Smooth muscle cell (in vitro differentiated cells): Measurements from ENCODE around the gene CLIP1. TPM values are rescaled to one million over a fixed set of nuclear protein-coding genes. Genes with fewer than 3 reads are reported as not detected.
"Not testable (repeated sequence)": the region's sequence is repeated elsewhere in the genome, so short reads cannot be mapped to it uniquely, and the experiment has no call there.

Source experiments
- DNase-seq: peaks from one replicate; lab custom pipeline; 2025; ENCODE audit not compliant: unreplicated experiment; lab: John Stamatoyannopoulos, UW
- H2AFZ ChIP-seq: fragments of 200-600 bp; sonication (generic); 2 replicates; pipeline ENCODE4 v1.6.0; 2016; ENCODE audit warnings: antibody characterized with exemption, low read depth, mild to moderate bottlenecking
- H3F3A ChIP-seq: fragments of 200-600 bp; sonication (generic); 2 replicates; pipeline ENCODE4 v1.6.0; 2017; ENCODE audit warnings: antibody characterized with exemption, low read depth
- H3K27ac ChIP-seq: fragments of 200-600 bp; sonication (generic); 2 replicates; pipeline ENCODE4 v1.5.1; 2016; ENCODE audit warnings: low read depth, mild to moderate bottlenecking
- H3K27me3 ChIP-seq: fragments of 200-600 bp; sonication (generic); 2 replicates; pipeline ENCODE4 v1.6.1; 2016; ENCODE audit warnings: low read depth, mild to moderate bottlenecking
- H3K36me3 ChIP-seq: fragments of 200-600 bp; sonication (generic); 2 replicates; pipeline ENCODE4 v1.5.1; 2016; ENCODE audit warnings: low read depth
- H3K4me1 ChIP-seq: fragments of 200-600 bp; sonication (generic); 2 replicates; pipeline ENCODE4 v1.5.1; 2016; ENCODE audit warnings: low read depth
- H3K4me2 ChIP-seq: fragments of 200-600 bp; sonication (generic); 2 replicates; pipeline ENCODE4 v1.6.0; 2016; ENCODE audit warnings: mild to moderate bottlenecking
- H3K4me3 ChIP-seq: fragments of 200-600 bp; sonication (generic); 2 replicates; pipeline ENCODE4 v1.5.1; 2016; ENCODE audit warnings: mild to moderate bottlenecking
- H3K79me2 ChIP-seq: fragments of 200-600 bp; sonication (generic); 2 replicates; pipeline ENCODE4 v1.6.0; 2016; ENCODE audit warnings: low read depth, mild to moderate bottlenecking
- H3K9ac ChIP-seq: fragments of 200-600 bp; sonication (generic); 2 replicates; pipeline ENCODE4 v1.6.0; 2016; ENCODE audit warnings: low read depth
- H3K9me3 ChIP-seq: fragments of 200-600 bp; sonication (generic); replicated peaks from 2 replicates; pipeline ENCODE4 v1.5.1; 2016; ENCODE audit warnings: low read depth
- H4K20me1 ChIP-seq: fragments of 200-600 bp; sonication (generic); 2 replicates; pipeline ENCODE4 v1.6.0; 2016; ENCODE audit warnings: low read depth
- CTCF ChIP-seq: fragments of 200-600 bp; sonication (generic); IDR thresholded peaks from 2 replicates; pipeline ENCODE4 v1.5.1; 2017; ENCODE audit warnings: borderline replicate concordance, mild to moderate bottlenecking, antibody characterized with exemption; ENCODE audit not compliant: insufficient read depth, poor library complexity, severe bottlenecking
- WGBS: methylation state at CpG from one replicate; pipeline ENCODE4 v1.1.7; 2016; ENCODE audit warnings: low lambda C conversion rate; 5-methylcytosine and 5-hydroxymethylcytosine counted together
- polyA plus RNA-seq: library from polyadenylated mRNA; unstranded; fragments of >200 nt; fragmentation: Nextera tagmentation; extraction: Ambion mirVana; gene quantifications from 2 replicates; pipeline ENCODE4 v1.2.1, GENCODE V29; 2016
- total RNA-seq: library from RNA; depleted of rRNA; stranded (reverse); fragments of >200 nt; gene quantifications from 2 replicates; pipeline ENCODE4 v1.2.3, GENCODE V29; 2014

Gene CLIP1
- total and polyA plus RNA-seq, 2 experiments from 2014 or later = 15.3 to 40.4 TPM

GRCh38 chr12:122368361-122369073 is 54.0 kb downstream of the CLIP1 start:
- peak overlapping the region; percentile 81 for H3K9ac ChIP-seq
- no peaks in the 10 kb centered on the region for H3K27me3 ChIP-seq
- no peak for DNase-seq
- H3F3A ChIP-seq = peaks cover 21% of the 10 kb centered on the region
- peak overlapping the region; percentile 76 for H3K4me2 ChIP-seq
- peak overlapping the region; percentile 24 for H3K4me3 ChIP-seq
- H3K4me1 ChIP-seq = peaks cover 13% of the 10 kb centered on the region
- peaks cover 29% of the 10 kb centered on the region for H3K79me2 ChIP-seq
- H3K9me3 ChIP-seq = no peaks in the 10 kb centered on the region
- peaks cover 46% of the 10 kb centered on the region for H4K20me1 ChIP-seq
- WGBS = 27% methylated on average over 10 of the region's 10 CpGs
- peak overlapping the region; percentile 94 for H3K27ac ChIP-seq
- no peaks in the 10 kb centered on the region for H3K36me3 ChIP-seq
- TF ChIP-seq CTCF = no peak
- no peak overlapping the region for H2AFZ ChIP-seq

- H3K4me2 ChIP-seq = peak overlapping the region; percentile 76
Observed at GRCh38 chr12:122367632-122368031, 54.8 kb downstream of the CLIP1 start.

GRCh38 chr12:122366685-122367475 is 55.6 kb downstream of the CLIP1 start:
- no peak for TF ChIP-seq CTCF
- 8% methylated on average over 3 of the region's 3 CpGs for WGBS
- no peak overlapping the region for H3K4me3 ChIP-seq
- no peaks in the 10 kb centered on the region for H3K9me3 ChIP-seq
- no peak overlapping the region for H2AFZ ChIP-seq
- H3K36me3 ChIP-seq = no peaks in the 10 kb centered on the region
- H3K4me2 ChIP-seq = peak overlapping the region; percentile 20
- peaks cover 21% of the 10 kb centered on the region for H3F3A ChIP-seq
- peak overlapping the region; percentile 81 for H3K9ac ChIP-seq
- H3K27me3 ChIP-seq = no peaks in the 10 kb centered on the region
- peaks cover 13% of the 10 kb centered on the region for H3K4me1 ChIP-seq
- H3K79me2 ChIP-seq = peaks cover 19% of the 10 kb centered on the region
- H4K20me1 ChIP-seq = peaks cover 31% of the 10 kb centered on the region
- H3K27ac ChIP-seq = peak overlapping the region; percentile 94
- DNase-seq = no peak

More at GRCh38 chr12:122367632-122368031, 54.8 kb downstream of the CLIP1 start:
- peaks cover 21% of the 10 kb centered on the region for H3F3A ChIP-seq
- peak overlapping the region; percentile 81 for H3K9ac ChIP-seq
- H3K36me3 ChIP-seq, H3K4me3 ChIP-seq, H3K27me3 ChIP-seq, H3K9me3 ChIP-seq, H2AFZ ChIP-seq, DNase-seq: not testable (repeated sequence)
- H3K79me2 ChIP-seq = peaks cover 20% of the 10 kb centered on the region
- H3K27ac ChIP-seq = peak overlapping the region; percentile 94
- H4K20me1 ChIP-seq = peaks cover 37% of the 10 kb centered on the region
- H3K4me1 ChIP-seq = peaks cover 13% of the 10 kb centered on the region

- H3K4me2 ChIP-seq, DNase-seq, H3K4me3 ChIP-seq, H3K36me3 ChIP-seq, H2AFZ ChIP-seq, H3K27me3 ChIP-seq, H3K9ac ChIP-seq, H3K9me3 ChIP-seq, H3K27ac ChIP-seq: not testable (repeated sequence)
- H3K79me2 ChIP-seq = peaks cover 14% of the 10 kb centered on the region
- H4K20me1 ChIP-seq = peaks cover 18% of the 10 kb centered on the region
- peaks cover 13% of the 10 kb centered on the region for H3K4me1 ChIP-seq
- 96% methylated on average over 5 of the region's 5 CpGs for WGBS
- peaks cover 21% of the 10 kb centered on the region for H3F3A ChIP-seq
Observed at GRCh38 chr12:122365226-122365625, 57.2 kb downstream of the CLIP1 start.
